Mesenchymal stem cell (in vitro differentiated cells and primary cell): ENCODE data around the gene PUDP.

Experiments
- DNase-seq: peaks from one replicate; pipeline ENCODE4 v3.0.0-alpha.2; 2013
- H2AFZ ChIP-seq: one replicate; pipeline ENCODE4 v1.6.1; 2013; ENCODE audit warnings: low read depth, mild to moderate bottlenecking, control low read depth, inconsistent platforms, low read length, moderate library complexity
- H2AK5ac ChIP-seq: 2 replicates; pipeline ENCODE4 v1.6.1; 2013; ENCODE audit warnings: low read length, moderate library complexity, mild to moderate bottlenecking, inconsistent platforms; ENCODE audit not compliant: severe bottlenecking
- H2BK120ac ChIP-seq: one replicate; pipeline ENCODE4 v1.6.1; 2013; ENCODE audit warnings: low read depth, mild to moderate bottlenecking, inconsistent platforms, low read length, moderate library complexity
- H2BK12ac ChIP-seq, 2 experiments: one replicate each; pipeline ENCODE4 v1.6.1; 2013; ENCODE audit warnings: inconsistent platforms in 2 of 2, low read length in 2 of 2, mild to moderate bottlenecking in 2 of 2, moderate library complexity in 2 of 2, control low read depth in 1 of 2
- H2BK15ac ChIP-seq: one replicate; pipeline ENCODE4 v1.6.1; 2013; ENCODE audit warnings: mild to moderate bottlenecking, low read depth, inconsistent platforms; ENCODE audit not compliant: poor library complexity, severe bottlenecking
- H2BK5ac ChIP-seq: 2 replicates; pipeline ENCODE4 v1.6.1; 2013; ENCODE audit warnings: low read depth, mild to moderate bottlenecking, low read length, control low read depth, inconsistent platforms; ENCODE audit not compliant: poor library complexity, severe bottlenecking
- H3K14ac ChIP-seq, 2 experiments: one replicate each; pipeline ENCODE4 v1.6.1; 2013; ENCODE audit warnings: inconsistent platforms in 2 of 2, low read length in 2 of 2, control low read depth in 1 of 2, mild to moderate bottlenecking in 1 of 2, moderate library complexity in 1 of 2
- H3K18ac ChIP-seq, 2 experiments: one replicate each; pipeline ENCODE4 v1.6.1; 2013; ENCODE audit warnings: inconsistent platforms in 2 of 2, low read length in 2 of 2, control low read depth in 1 of 2, low read depth in 1 of 2, mild to moderate bottlenecking in 1 of 2
- H3K23ac ChIP-seq, 2 experiments: one replicate each; pipeline ENCODE4 v1.6.1; 2013; ENCODE audit warnings: inconsistent platforms in 2 of 2, low read length in 2 of 2, mild to moderate bottlenecking in 2 of 2, moderate library complexity in 2 of 2, control low read depth in 1 of 2
- H3K27ac ChIP-seq: 2 replicates; pipeline ENCODE4 v1.5.1; 2013; ENCODE audit warnings: mild to moderate bottlenecking, moderate library complexity, low read length, control low read depth, inconsistent platforms; ENCODE audit not compliant: poor library complexity, severe bottlenecking
- H3K27me3 ChIP-seq, 2 experiments: 2 replicates each; pipeline versions ENCODE4 v1.6.1 to v1.7.0; 2013; ENCODE audit warnings: low read length in 2 of 2, mild to moderate bottlenecking in 2 of 2, moderate library complexity in 2 of 2, control low read depth in 1 of 2, inconsistent platforms in 1 of 2; ENCODE audit not compliant: control insufficient read depth in 1 of 2, insufficient read depth in 1 of 2
- H3K36me3 ChIP-seq, 2 experiments: 2 replicates each; pipeline versions ENCODE4 v1.6.1 to v1.7.0; 2013; ENCODE audit warnings: low read length in 2 of 2, control low read depth in 1 of 2, inconsistent platforms in 1 of 2, low read depth in 1 of 2, mild to moderate bottlenecking in 1 of 2; ENCODE audit not compliant: insufficient read depth in 2 of 2, control insufficient read depth in 1 of 2
- H3K4ac ChIP-seq, 2 experiments: one replicate each; pipeline ENCODE4 v1.6.1; 2013; ENCODE audit warnings: inconsistent platforms in 2 of 2, low read length in 2 of 2, mild to moderate bottlenecking in 2 of 2, moderate library complexity in 2 of 2, control low read depth in 1 of 2, low read depth in 1 of 2
- H3K4me1 ChIP-seq: 2 replicates; pipeline ENCODE4 v1.6.1; 2013; ENCODE audit warnings: low read depth, low read length, control low read depth; ENCODE audit not compliant: control insufficient read depth, insufficient read depth
- H3K4me2 ChIP-seq: 2 replicates; pipeline ENCODE4 v1.6.1; 2013; ENCODE audit warnings: low read length, mild to moderate bottlenecking, inconsistent platforms; ENCODE audit not compliant: poor library complexity, severe bottlenecking
- H3K4me3 ChIP-seq, 2 experiments: 2 replicates each; pipeline versions ENCODE4 v1.5.1 to v1.7.0; 2013; ENCODE audit warnings: low read length in 2 of 2, mild to moderate bottlenecking in 2 of 2, control low read depth in 1 of 2, low read depth in 1 of 2; ENCODE audit not compliant: insufficient read depth in 1 of 2
- H3K79me1 ChIP-seq: replicated peaks from 2 replicates; pipeline ENCODE4 v1.6.1; 2013; ENCODE audit warnings: mild to moderate bottlenecking, control low read depth, low read length, inconsistent platforms; ENCODE audit not compliant: poor library complexity, severe bottlenecking
- H3K9ac ChIP-seq: 2 replicates; pipeline ENCODE4 v1.7.0; 2013; ENCODE audit warnings: mild to moderate bottlenecking, low read length, moderate library complexity
- H3K9me3 ChIP-seq: 2 replicates; pipeline ENCODE4 v1.7.0; 2013; ENCODE audit warnings: mild to moderate bottlenecking, low read length; ENCODE audit not compliant: control insufficient read depth
- H4K8ac ChIP-seq: one replicate; pipeline ENCODE4 v1.6.1; 2013; ENCODE audit warnings: inconsistent platforms, mild to moderate bottlenecking, low read length, moderate library complexity
- H4K91ac ChIP-seq: one replicate; pipeline ENCODE4 v1.6.1; 2013; ENCODE audit warnings: mild to moderate bottlenecking, low read length, inconsistent platforms
- WGBS: methylation state at CpG from one replicate; pipeline ENCODE4 v1.1.7; 2013; ENCODE audit warnings: mixed read lengths; 5-methylcytosine and 5-hydroxymethylcytosine counted together

The PUDP gene

GRCh38 chrX:7093305-7093704, 54.6 kb downstream of the PUDP start:
- H2BK15ac ChIP-seq, result no peak overlapping the region
- 97% methylated on average over 6 of the region's 6 CpGs for WGBS
- no peak overlapping the region for H3K27ac ChIP-seq
- DNase-seq, result no peak
- no peak overlapping the region for H2BK5ac ChIP-seq
- H3K14ac ChIP-seq, result no peak overlapping the region
- no peak overlapping the region for H3K4me2 ChIP-seq
- H3K4ac ChIP-seq, result no peak overlapping the region
- H3K9ac ChIP-seq, result no peak overlapping the region
- H2BK12ac ChIP-seq, result no peak overlapping the region
- peaks cover 0 to 15% of the 10 kb centered on the region in 2 experiments for H3K36me3 ChIP-seq
- H3K18ac ChIP-seq, result peak overlapping the region in 1 of 2 experiments; percentile 34
- no peak overlapping the region for H2AK5ac ChIP-seq
- no peak overlapping the region for H2BK120ac ChIP-seq
- H3K79me1 ChIP-seq, result peaks cover 15% of the 10 kb centered on the region
- H3K23ac ChIP-seq, result no peak overlapping the region
- no peaks in the 10 kb centered on the region for H3K27me3 ChIP-seq
- H3K4me1 ChIP-seq, result no peaks in the 10 kb centered on the region
- H3K4me3 ChIP-seq, result no peak overlapping the region
- H2AFZ ChIP-seq, result no peak overlapping the region
- no peaks in the 10 kb centered on the region for H3K9me3 ChIP-seq
- H4K91ac ChIP-seq, result no peak overlapping the region
- H4K8ac ChIP-seq, result no peak overlapping the region

GRCh38 chrX:7092543-7092942, 55.4 kb downstream of the PUDP start:
- Histone ChIP-seq H2BK5ac (no peak overlapping the region), H4K91ac (no peak overlapping the region), H3K36me3 (peaks cover 0 to 8% of the 10 kb centered on the region in 2 experiments), H2BK120ac (no peak overlapping the region), H3K18ac (no peak overlapping the region), H2AFZ (no peak overlapping the region), H3K4ac (no peak overlapping the region), H3K27ac (no peak overlapping the region), H2BK12ac (no peak overlapping the region), H3K79me1 (peaks cover 16% of the 10 kb centered on the region), H4K8ac (no peak overlapping the region), H3K4me2 (no peak overlapping the region), H3K4me3 (no peak overlapping the region), H3K9me3 (no peaks in the 10 kb centered on the region), H3K4me1 (no peaks in the 10 kb centered on the region), H3K9ac (no peak overlapping the region), H3K14ac (no peak overlapping the region), H2AK5ac (no peak overlapping the region), H3K27me3 (no peaks in the 10 kb centered on the region), H2BK15ac (no peak overlapping the region), H3K23ac (no peak overlapping the region)
- no peak for DNase-seq
- 100% methylated on average over 1 of the region's 4 CpGs for WGBS

- Histone ChIP-seq H3K4me3 (no peak overlapping the region), H3K4ac (no peak overlapping the region), H3K4me1 (peaks cover 1% of the 10 kb centered on the region), H3K36me3 (peaks cover 0 to 5% of the 10 kb centered on the region in 2 experiments), H2AFZ (no peak overlapping the region), H3K4me2 (no peak overlapping the region), H3K9ac (no peak overlapping the region), H3K79me1 (peaks cover 16% of the 10 kb centered on the region), H3K14ac (no peak overlapping the region), H4K91ac (no peak overlapping the region), H3K9me3 (no peaks in the 10 kb centered on the region), H2BK15ac (no peak overlapping the region), H3K27me3 (no peaks in the 10 kb centered on the region), H2BK120ac (no peak overlapping the region), H3K27ac (no peak overlapping the region), H2AK5ac (no peak overlapping the region), H3K23ac (no peak overlapping the region), H2BK5ac (no peak overlapping the region), H4K8ac (no peak overlapping the region), H2BK12ac (no peak overlapping the region), H3K18ac (no peak overlapping the region)
- WGBS, result 97% methylated on average over 2 of the region's 4 CpGs
- no peak for DNase-seq
Measured at GRCh38 chrX:7091923-7092322, 56.0 kb downstream of the PUDP start.

- Histone ChIP-seq H2BK5ac (no peak overlapping the region), H4K91ac (no peak overlapping the region)
- DNase-seq, result peak; percentile 13
Measured at GRCh38 chrX:7090641-7091040, 57.3 kb downstream of the PUDP start.

More at GRCh38 chrX:7090641-7091040, 57.3 kb downstream of the PUDP start:
- H2AK5ac ChIP-seq, result no peak overlapping the region
- no peak overlapping the region for H3K14ac ChIP-seq
- no peaks in the 10 kb centered on the region for H3K9me3 ChIP-seq
- H4K8ac ChIP-seq, result no peak overlapping the region
- H2BK12ac ChIP-seq, result no peak overlapping the region
- H3K36me3 ChIP-seq, result peaks cover 0 to 4% of the 10 kb centered on the region in 2 experiments
- H2AFZ ChIP-seq, result no peak overlapping the region
- H3K9ac ChIP-seq, result no peak overlapping the region
- no peak overlapping the region for H2BK120ac ChIP-seq
- H3K4ac ChIP-seq, result no peak overlapping the region
- 81% methylated on average over 3 of the region's 4 CpGs for WGBS
- H3K4me2 ChIP-seq, result no peak overlapping the region
- no peak overlapping the region for H3K23ac ChIP-seq
- no peaks in the 10 kb centered on the region for H3K27me3 ChIP-seq
- peaks cover 3% of the 10 kb centered on the region for H3K4me1 ChIP-seq
- no peak overlapping the region for H2BK15ac ChIP-seq
- peaks cover 16% of the 10 kb centered on the region for H3K79me1 ChIP-seq
- no peak overlapping the region for H3K18ac ChIP-seq
- no peak overlapping the region for H3K27ac ChIP-seq
- H3K4me3 ChIP-seq, result no peak overlapping the region
